CD14-positive monocyte (primary cell): ENCODE measurements around the gene TSSK6. TPM values are rescaled to one million over a fixed set of nuclear protein-coding genes. Genes with fewer than 3 reads are reported as not detected.

Experiments
- DNase-seq, 3 donors: peaks; one replicate each; pipeline ENCODE4 v3.0.0-alpha.2; 2011 to 2022
- H2AFZ ChIP-seq: 2 replicates; pipeline ENCODE4 v1.6.0; 2012; ENCODE audit warnings: mild to moderate bottlenecking, low read depth, low read length, inconsistent platforms; ENCODE audit not compliant: insufficient read depth, poor library complexity, severe bottlenecking
- H3K27ac ChIP-seq, 2 donors: 1 replicate in 1 of 2; 2 replicates in 1 of 2; pipeline ENCODE4 v1.5.1; 2012 to 2013; ENCODE audit warnings: low read length in 2 of 2, control low read depth in 1 of 2, inconsistent platforms in 1 of 2, low read depth in 1 of 2, mild to moderate bottlenecking in 1 of 2
- H3K27me3 ChIP-seq, 2 donors: one replicate each; pipeline versions ENCODE4 v1.6.0 to v1.6.1; 2011 to 2013; ENCODE audit warnings: low read length in 2 of 2; ENCODE audit not compliant: control insufficient read depth in 2 of 2, insufficient read depth in 2 of 2
- H3K36me3 ChIP-seq, 2 donors: replicated peaks in 1 of 2; 1 replicate in 1 of 2; 2 replicates in 1 of 2; pipeline versions ENCODE4 v1.5.1 to v1.6.1; 2012 to 2013; ENCODE audit warnings: low read length in 2 of 2, control low read depth in 1 of 2, inconsistent platforms in 1 of 2, mild to moderate bottlenecking in 1 of 2; ENCODE audit not compliant: insufficient read depth in 2 of 2, control insufficient read depth in 1 of 2
- H3K4me1 ChIP-seq, 2 donors: 1 replicate in 1 of 2; 2 replicates in 1 of 2; pipeline versions ENCODE4 v1.5.1 to v1.6.1; 2012 to 2013; ENCODE audit warnings: low read length in 2 of 2, control low read depth in 1 of 2, inconsistent platforms in 1 of 2, mild to moderate bottlenecking in 1 of 2, moderate library complexity in 1 of 2; ENCODE audit not compliant: insufficient read depth in 2 of 2, control insufficient read depth in 1 of 2
- H3K4me2 ChIP-seq: replicated peaks from 2 replicates; pipeline ENCODE3; 2012; ENCODE audit warnings: low read length, moderate library complexity, mild to moderate bottlenecking; ENCODE audit not compliant: poor library complexity, severe bottlenecking; ENCODE audit errors: extremely low read depth
- H3K4me3 ChIP-seq, 3 experiments: fragments of 200-600 bp in 1 of 3; sonication (generic) in 1 of 3; replicated peaks in 1 of 3; 1 replicate in 2 of 3; 2 replicates in 1 of 3; pipeline ENCODE4 v1.5.1; 2011 to 2013; ENCODE audit warnings: low read length in 3 of 3, mild to moderate bottlenecking in 3 of 3, control low read depth in 2 of 3, low read depth in 2 of 3, inconsistent platforms in 1 of 3, moderate library complexity in 1 of 3
- H3K79me2 ChIP-seq: 2 replicates; pipeline ENCODE4 v1.6.0; 2012; ENCODE audit warnings: mild to moderate bottlenecking, control low read depth, inconsistent platforms, low read length, moderate library complexity; ENCODE audit not compliant: insufficient read depth
- H3K9ac ChIP-seq: 2 replicates; pipeline ENCODE4 v1.6.0; 2017; ENCODE audit warnings: low read length, mild to moderate bottlenecking; ENCODE audit not compliant: insufficient read depth, poor library complexity, severe bottlenecking
- H3K9me3 ChIP-seq, 2 donors: replicated peaks in 1 of 2; 1 replicate in 1 of 2; 2 replicates in 1 of 2; pipeline versions ENCODE4 v1.5.1 to v1.6.1; 2012 to 2013; ENCODE audit warnings: low read length in 2 of 2, control low read depth in 1 of 2; ENCODE audit not compliant: control insufficient read depth in 1 of 2, insufficient read depth in 1 of 2
- H4K20me1 ChIP-seq: 2 replicates; pipeline ENCODE4 v1.6.0; 2012; ENCODE audit warnings: mild to moderate bottlenecking, low read length, control low read depth, moderate library complexity; ENCODE audit not compliant: insufficient read depth
- H3K27ac Mint-ChIP-seq, 7 donors: one replicate each; pipeline ENCODE4 v1.8.0; 2020; ENCODE audit warnings: mild to moderate bottlenecking in 7 of 7, mixed read lengths in 7 of 7, moderate library complexity in 6 of 7, inconsistent platforms in 2 of 7
- H3K27me3 Mint-ChIP-seq, 3 donors: one replicate each; pipeline ENCODE4 v1.8.0; 2021 to 2022; ENCODE audit warnings: low read depth in 3 of 3, mild to moderate bottlenecking in 3 of 3, mixed read lengths in 3 of 3, moderate library complexity in 3 of 3, inconsistent platforms in 1 of 3
- H3K36me3 Mint-ChIP-seq, 2 donors: one replicate each; pipeline ENCODE4 v1.8.0; 2020; ENCODE audit warnings: mixed read lengths in 2 of 2, inconsistent platforms in 1 of 2, mild to moderate bottlenecking in 1 of 2
- H3K4me1 Mint-ChIP-seq: one replicate; pipeline ENCODE4 v1.8.0; 2020; ENCODE audit warnings: mild to moderate bottlenecking, mixed read lengths
- H3K4me3 Mint-ChIP-seq, 2 donors: one replicate each; pipeline ENCODE4 v1.8.0; 2020; ENCODE audit warnings: mild to moderate bottlenecking in 2 of 2, mixed read lengths in 2 of 2, moderate library complexity in 1 of 2
- H3K9me3 Mint-ChIP-seq, 7 donors: one replicate each; pipeline ENCODE4 v1.8.0; 2020 to 2022; ENCODE audit warnings: mixed read lengths in 7 of 7, mild to moderate bottlenecking in 6 of 7, moderate library complexity in 6 of 7, inconsistent platforms in 2 of 7
- CTCF ChIP-seq: fragments of 200-600 bp; IDR thresholded peaks from one replicate; pipeline ENCODE4 v1.8.0; 2022; ENCODE audit warnings: antibody characterized with exemption, mild to moderate bottlenecking
- WGBS: methylation state at CpG from one replicate; pipeline ENCODE4 v1.1.5; 2013; ENCODE audit warnings: missing lambda C conversion rate; ENCODE audit not compliant: insufficient coverage; 5-methylcytosine and 5-hydroxymethylcytosine counted together
- intact Hi-C, 2 donors: fragments of 100-400 bp; cut with micrococcal nuclease; formaldehyde crosslinking; loops; one replicate each; pipeline versions ENCODE4 v1.15.0 to v1.15.1; 2023
- polyA plus RNA-seq, 3 donors: library from polyadenylated mRNA; depleted of rRNA in 1 of 3; unstranded in 2 of 3; stranded (reverse) in 1 of 3; fragments of 300-500 nt in 2 of 3; fragments of >200 nt in 1 of 3; fragmentation: Illumina TruSeq in 2 of 3; gene quantifications; 1 replicate in 2 of 3; 2 replicates in 1 of 3; pipeline ENCODE4 v1.2.3, GENCODE V29; 2012 to 2021

TSSK6 gene
- polyA plus RNA-seq, 3 donors = 0.27 to 0.80 TPM; not detected in 1

DNA sequence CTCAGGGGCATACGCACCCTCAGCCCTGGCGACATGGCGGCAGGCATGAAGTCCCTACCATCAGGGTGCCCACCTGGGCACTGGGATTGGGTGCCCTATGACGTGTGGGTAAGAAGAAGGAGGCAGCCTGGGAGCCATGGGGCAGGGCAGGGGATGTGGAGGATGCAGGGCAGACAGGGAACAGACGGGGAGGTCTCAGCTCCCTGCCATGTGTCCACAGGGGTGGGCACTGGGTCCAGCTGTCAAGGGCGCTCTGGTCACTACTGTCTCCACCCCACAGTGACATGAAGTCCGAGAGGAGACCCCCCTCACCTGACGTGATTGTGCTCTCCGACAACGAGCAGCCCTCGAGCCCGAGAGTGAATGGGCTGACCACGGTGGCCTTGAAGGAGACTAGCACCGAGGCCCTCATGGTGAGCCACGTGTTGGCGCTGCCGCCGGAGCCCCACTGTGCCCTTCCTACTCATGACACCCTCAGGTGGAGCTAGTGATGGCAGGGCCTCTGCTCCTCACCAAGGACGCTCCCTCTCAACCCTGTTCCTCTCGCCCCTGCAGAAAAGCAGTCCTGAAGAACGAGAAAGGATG lies 23.2 kb downstream of the TSSK6 start:
- H3K27ac Mint-ChIP-seq = peak overlapping the region in 3 of 7 donors; percentile 14 to 58 (median 50)
- H3K27me3 Mint-ChIP-seq = peaks cover 0 to 2% (median 1%) of the 10 kb centered on the region in 3 donors
- Histone ChIP-seq H3K27me3 (no peaks in the 10 kb centered on the region), H3K9me3 (no peaks in the 10 kb centered on the region), H3K79me2 (peaks cover 53% of the 10 kb centered on the region), H3K4me3 (no peak overlapping the region), H3K9ac (no peak overlapping the region), H4K20me1 (peaks cover 46% of the 10 kb centered on the region), H3K4me2 (no peak overlapping the region), H3K4me1 (peaks cover 23 to 32% of the 10 kb centered on the region in 2 donors), H2AFZ (no peak overlapping the region), H3K36me3 (peaks cover 51 to 62% of the 10 kb centered on the region in 2 donors), H3K27ac (no peak overlapping the region)
- H3K9me3 Mint-ChIP-seq = no peaks in the 10 kb centered on the region
- H3K4me1 Mint-ChIP-seq = peaks cover 34% of the 10 kb centered on the region
- WGBS = 93% methylated on average over 18 of the region's 21 CpGs
- DNase-seq = no peak
- peaks cover 46 to 69% of the 10 kb centered on the region in 2 donors for H3K36me3 Mint-ChIP-seq
- no peak for TF ChIP-seq CTCF
- no peak overlapping the region for H3K4me3 Mint-ChIP-seq
- intact Hi-C loops = loop anchor here in 1 of 2 donors (5.0 kb wide), 1 partner anchor 345 kb away; no protein-coding TSS in a partner anchor

DNA sequence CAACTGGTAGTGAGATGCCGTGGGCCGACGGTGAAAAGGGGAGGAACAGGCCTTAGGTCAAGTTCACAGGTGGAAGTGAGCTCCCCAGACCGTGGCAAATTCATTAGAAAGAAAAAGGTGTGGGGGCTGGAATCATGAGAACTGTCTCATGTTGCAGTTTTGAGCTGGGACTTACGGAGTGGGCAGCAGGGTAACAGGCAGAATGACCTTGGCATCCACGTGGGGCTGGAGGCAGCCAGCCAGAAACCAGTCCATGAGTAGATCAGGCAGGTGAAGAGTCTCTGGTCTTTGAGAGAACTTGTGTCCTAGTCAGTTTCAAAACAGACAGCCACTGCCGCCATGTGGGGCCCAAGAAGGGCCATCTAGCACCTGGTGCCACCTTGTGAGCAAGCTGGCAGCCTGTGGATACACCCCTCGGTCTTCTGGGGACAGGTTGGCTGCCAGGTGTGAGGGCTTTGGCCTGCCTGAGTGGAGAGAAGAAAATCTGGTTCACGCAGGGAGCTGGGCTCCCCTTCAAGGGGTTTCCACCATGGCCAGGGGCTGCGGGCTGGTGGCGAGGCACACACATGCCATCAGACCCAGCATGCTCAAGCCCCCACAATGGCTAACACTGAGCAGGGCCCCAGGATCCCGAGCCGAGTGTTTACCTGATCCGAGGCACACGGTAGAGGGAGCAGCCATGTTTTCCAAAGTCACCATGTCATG lies 23.9 kb downstream of the TSSK6 start:
- DNase-seq = no peak
- Histone ChIP-seq H3K27ac (no peak overlapping the region), H3K9ac (no peak overlapping the region), H3K27me3 (no peaks in the 10 kb centered on the region), H2AFZ (no peak overlapping the region), H3K9me3 (no peaks in the 10 kb centered on the region), H3K4me3 (no peak overlapping the region), H3K4me1 (peaks cover 23 to 32% of the 10 kb centered on the region in 2 donors), H3K79me2 (peaks cover 60% of the 10 kb centered on the region), H3K4me2 (no peak overlapping the region), H4K20me1 (peaks cover 46% of the 10 kb centered on the region), H3K36me3 (peaks cover 45 to 62% of the 10 kb centered on the region in 2 donors)
- intact Hi-C loops = loop anchor here in 1 of 2 donors (2.0 to 5.0 kb wide), 2 partner anchors 125 to 344 kb away; no protein-coding TSS in a partner anchor
- WGBS = 95% methylated on average over 14 of the region's 15 CpGs
- peak overlapping the region in 5 of 7 donors; percentile 48 to 63 (median 50) for H3K27ac Mint-ChIP-seq
- peaks cover 42 to 66% of the 10 kb centered on the region in 2 donors for H3K36me3 Mint-ChIP-seq
- no peak overlapping the region for H3K4me3 Mint-ChIP-seq
- TF ChIP-seq CTCF = no peak
- H3K4me1 Mint-ChIP-seq = peaks cover 37% of the 10 kb centered on the region
- peaks cover 0 to 2% (median 1%) of the 10 kb centered on the region in 3 donors for H3K27me3 Mint-ChIP-seq
- H3K9me3 Mint-ChIP-seq = no peaks in the 10 kb centered on the region
